Right cardiac atrium (tissue), 5 donors: ENCODE measurements around the gene GALNT1. TPM values are rescaled to one million over a fixed set of nuclear protein-coding genes. Genes with fewer than 3 reads are reported as not detected.

Experiments used
- ATAC-seq, 2 donors: fragments of 200-7000 bp; cut with Tn5 transposase; one replicate each; pipeline versions ENCODE4 v1.8.0 to v1.9.1; 2020; ENCODE audit warnings: moderate library complexity in 2 of 2, mild to moderate bottlenecking in 1 of 2
- DNase-seq, 3 donors: peaks; one replicate each; pipeline ENCODE4 v3.0.0-alpha.2; 2020
- H3K27ac ChIP-seq: one replicate; pipeline ENCODE4 v1.5.1; 2013; ENCODE audit warnings: mild to moderate bottlenecking, low read length, control low read depth, moderate library complexity
- H3K27me3 ChIP-seq: one replicate; pipeline ENCODE4 v1.6.1; 2013; ENCODE audit not compliant: control insufficient read depth, insufficient read depth
- H3K4me1 ChIP-seq: one replicate; pipeline ENCODE4 v1.6.1; 2013; ENCODE audit warnings: low read length; ENCODE audit not compliant: control insufficient read depth, insufficient read depth
- H3K4me3 ChIP-seq: one replicate; pipeline ENCODE4 v1.5.1; 2013; ENCODE audit warnings: low read length, control low read depth
- H3K9me3 ChIP-seq: one replicate; pipeline ENCODE4 v1.6.1; 2013; ENCODE audit warnings: low read length; ENCODE audit not compliant: control insufficient read depth
- WGBS: extraction: QIAGEN DNeasy Blood & Tissue Kit; methylation state at CpG from one replicate; pipeline ENCODE4 v1.1.7; 2013; 5-methylcytosine and 5-hydroxymethylcytosine counted together
- intact Hi-C, 4 donors: fragments of 100-400 bp; cut with DNase I; formaldehyde crosslinking; loops; one replicate each; pipeline versions ENCODE4 v1.11.0 to v1.14.0; 2022 to 2023
- polyA plus RNA-seq: library from polyadenylated mRNA; stranded (reverse); fragments of 200-250 nt; gene quantifications from one replicate; pipeline ENCODE4 v1.2.3, GENCODE V29; 2013
- total RNA-seq, 4 donors: library from RNA; stranded (reverse); fragmentation: NEBNext Ultra II Directional; extraction: Animal tissue kit (Norgen Biotek cat#: 25700); gene quantifications; one replicate each; pipeline ENCODE4 v1.2.1, GENCODE V29; 2021
- donor health status: healthy with polysubstance abuse.
- donor health status: DM: no; HTN: yes; CAD: no.
- donor health status: DM: no; HTN: no; CAD: no.
- donor health status: DM: no; HTN: yes; CAD: no; lungs with severe emphysema.
- donor health status: DM: yes; HTN: yes; CAD: no.

Gene GALNT1
- total and polyA plus RNA-seq, 5 donors, result 17.8 to 60.3 (median 55.6) TPM

DNA sequence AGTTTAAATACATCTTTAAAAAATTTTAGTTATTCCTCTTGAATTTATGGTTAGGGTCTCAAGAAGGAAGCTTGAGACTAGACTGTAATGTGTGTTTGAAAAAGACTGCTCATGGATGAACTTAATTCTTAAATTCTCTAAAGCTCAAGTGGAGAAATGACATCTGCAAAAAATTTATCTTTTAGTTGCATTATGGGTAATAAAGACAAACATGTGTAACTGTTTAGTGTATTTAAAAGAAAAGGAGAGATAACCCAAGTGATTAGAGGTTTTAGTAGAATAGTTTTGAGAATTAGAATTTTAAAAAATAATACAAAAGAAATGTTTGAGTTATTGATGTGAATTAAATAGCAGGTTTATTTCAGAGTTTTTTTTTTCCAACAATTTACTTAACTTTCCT is 36.7 kb downstream of the GALNT1 start:
- H3K4me1 ChIP-seq, result peaks cover 9% of the 10 kb centered on the region
- ATAC-seq (no peak), DNase-seq (no peak)
- intact Hi-C loops, result no loop called here
- H3K27ac ChIP-seq, result no peak overlapping the region
- no peaks in the 10 kb centered on the region for H3K9me3 ChIP-seq
- no peak overlapping the region for H3K4me3 ChIP-seq
- H3K27me3 ChIP-seq, result no peaks in the 10 kb centered on the region

DNA sequence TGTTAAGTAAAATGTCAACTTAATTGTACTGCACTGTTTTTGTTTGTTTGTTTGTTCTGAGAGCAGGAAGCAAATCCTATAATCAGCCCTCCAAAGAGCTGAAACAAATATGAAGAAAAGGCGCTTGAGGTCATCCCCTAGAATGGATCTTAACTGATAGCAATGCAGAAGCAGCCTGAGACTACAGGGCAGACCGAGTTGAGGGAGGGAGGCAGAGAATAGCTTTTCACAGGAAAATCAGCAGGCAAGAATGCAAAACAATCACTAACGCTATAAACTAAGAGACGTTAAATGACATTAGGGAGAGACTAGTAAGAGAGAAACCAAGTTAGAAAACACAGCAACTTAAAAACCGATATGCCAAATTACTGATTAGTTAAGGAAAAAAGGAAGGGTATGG is 37.2 kb downstream of the GALNT1 start:
- peaks cover 9% of the 10 kb centered on the region for H3K4me1 ChIP-seq
- DNase-seq, result no peak
- intact Hi-C loops, result no loop called here
- no peak overlapping the region for H3K4me3 ChIP-seq
- H3K9me3 ChIP-seq, result no peaks in the 10 kb centered on the region
- ATAC-seq, result no peak
- no peak overlapping the region for H3K27ac ChIP-seq
- 43% methylated on average over 5 of the region's 5 CpGs for WGBS
- no peaks in the 10 kb centered on the region for H3K27me3 ChIP-seq

DNA sequence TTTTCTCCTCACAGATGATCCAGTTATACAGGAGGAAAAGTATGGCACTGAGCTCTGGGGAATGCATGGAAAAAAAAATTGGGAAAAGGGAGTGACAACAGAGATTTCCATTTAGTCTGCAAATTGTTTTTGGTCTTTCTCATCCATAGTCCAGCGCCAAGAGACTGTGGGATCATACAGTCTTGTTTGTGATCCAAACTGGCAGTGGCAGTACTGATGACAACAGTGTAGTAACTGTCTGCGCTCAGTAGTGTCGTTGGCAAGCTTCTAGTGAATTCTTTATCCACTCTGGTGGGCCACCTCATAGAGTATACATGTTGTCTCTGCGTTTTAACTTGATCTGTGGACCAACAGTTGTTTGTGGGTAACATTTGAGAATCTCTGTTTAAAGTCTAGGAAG is 37.9 kb downstream of the GALNT1 start:
- 26% methylated on average over 4 of the region's 4 CpGs for WGBS
- peaks cover 9% of the 10 kb centered on the region for H3K4me1 ChIP-seq
- intact Hi-C loops, result no loop called here

DNA sequence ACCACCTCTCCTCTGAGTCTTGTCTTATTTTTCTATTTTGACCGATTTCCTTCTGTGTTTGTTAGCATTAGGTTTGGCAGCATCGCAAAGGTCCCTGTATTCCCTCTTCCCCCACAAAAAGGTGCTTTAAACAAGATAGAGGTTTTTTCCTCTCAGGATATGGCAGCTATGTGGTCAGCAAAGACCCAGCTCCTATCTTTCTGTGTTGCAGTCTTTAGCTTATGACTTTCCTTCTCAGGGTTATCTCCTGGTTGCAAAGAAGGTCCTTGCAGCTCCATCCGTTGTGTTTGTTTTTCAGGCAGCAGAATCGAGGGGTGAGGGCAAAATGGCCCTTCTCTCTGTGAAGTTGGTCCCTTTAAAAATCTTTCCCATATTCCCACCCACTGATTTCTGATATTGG is 38.4 kb downstream of the GALNT1 start:
- 51% methylated on average over 4 of the region's 4 CpGs for WGBS
- Histone ChIP-seq H3K4me1 (peaks cover 9% of the 10 kb centered on the region), H3K9me3 (no peaks in the 10 kb centered on the region), H3K27ac (no peak overlapping the region), H3K27me3 (no peaks in the 10 kb centered on the region), H3K4me3 (no peak overlapping the region)
- intact Hi-C loops, result no loop called here
- no peak for ATAC-seq
- no peak for DNase-seq

More for the DNA sequence above, 37.9 kb downstream of the GALNT1 start:
- ATAC-seq (peak; percentile 87 to 95), DNase-seq (peak; percentile 16 to 54 (median 37))
- H3K27ac ChIP-seq, result no peak overlapping the region
- H3K27me3 ChIP-seq, result no peaks in the 10 kb centered on the region
- no peak overlapping the region for H3K4me3 ChIP-seq
- H3K9me3 ChIP-seq, result no peaks in the 10 kb centered on the region

GRCh38 chr18:35620765-35621164 is 39.2 kb downstream of the GALNT1 start:
- intact Hi-C loops, result no loop called here
- peak; percentile 68 to 73 for ATAC-seq

DNA sequence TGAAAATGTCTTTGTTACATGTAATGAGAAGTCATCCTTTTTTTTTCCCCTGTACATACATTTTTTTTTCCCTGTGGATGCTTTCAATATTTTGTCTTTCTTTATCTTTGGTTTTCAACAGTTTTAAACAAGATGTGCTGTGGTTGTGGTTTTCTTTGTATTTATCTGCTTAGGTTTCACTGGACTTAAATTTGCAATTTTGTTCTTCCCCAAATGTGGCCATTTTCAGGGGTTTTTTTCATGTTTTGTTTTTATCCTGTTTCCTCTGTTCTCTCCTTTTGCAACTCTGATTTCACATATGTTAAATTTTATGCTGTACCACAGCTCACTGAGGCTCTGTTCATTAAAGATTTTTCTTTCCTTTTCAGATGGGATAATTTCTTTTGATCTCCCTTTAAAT is 41.7 kb downstream of the GALNT1 start:
- Histone ChIP-seq H3K27ac (no peak overlapping the region), H3K4me1 (peaks cover 6% of the 10 kb centered on the region), H3K27me3 (no peaks in the 10 kb centered on the region), H3K4me3 (no peak overlapping the region), H3K9me3 (no peaks in the 10 kb centered on the region)
- intact Hi-C loops, result no loop called here
- DNase-seq (no peak), ATAC-seq (no peak)

More at GRCh38 chr18:35620765-35621164, 39.2 kb downstream of the GALNT1 start:
- Histone ChIP-seq H3K4me3 (no peak overlapping the region), H3K9me3 (no peaks in the 10 kb centered on the region), H3K27ac (no peak overlapping the region), H3K4me1 (peaks cover 9% of the 10 kb centered on the region), H3K27me3 (no peaks in the 10 kb centered on the region)
- 34% methylated on average over 3 of the region's 3 CpGs for WGBS
- DNase-seq, result peak in 1 of 3 donors; percentile 14

DNA sequence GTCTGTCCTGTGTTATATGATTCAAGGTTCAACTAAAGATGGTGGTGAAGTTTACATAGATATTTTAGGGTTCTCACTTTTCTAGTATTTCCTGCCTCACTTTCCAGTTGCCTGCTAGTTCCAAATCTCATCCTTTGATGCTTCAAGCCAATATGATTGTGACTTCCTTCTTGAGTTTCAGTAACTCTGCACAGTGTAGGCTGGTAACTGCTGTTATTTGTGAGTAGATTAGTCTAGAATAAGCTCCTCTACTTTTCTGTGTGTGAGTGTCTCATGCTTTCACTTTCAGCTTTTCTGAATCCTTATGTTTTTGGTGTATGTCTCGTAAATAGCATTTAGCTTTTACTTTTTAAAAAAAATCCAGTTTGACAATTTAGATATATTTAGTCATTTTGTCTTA is 42.6 kb downstream of the GALNT1 start:
- 98% methylated on average over 1 of the region's 1 CpG for WGBS
- intact Hi-C loops, result no loop called here
- peaks cover 4% of the 10 kb centered on the region for H3K4me1 ChIP-seq

GRCh38 chr18:35625232-35625631 is 43.7 kb downstream of the GALNT1 start:
- Histone ChIP-seq H3K27me3 (no peaks in the 10 kb centered on the region), H3K9me3 (no peaks in the 10 kb centered on the region), H3K27ac (no peak overlapping the region), H3K4me1 (no peaks in the 10 kb centered on the region), H3K4me3 (no peak overlapping the region)
- ATAC-seq, result no peak
- 94% methylated on average over 2 of the region's 2 CpGs for WGBS
- intact Hi-C loops, result no loop called here
- no peak for DNase-seq

More for the DNA sequence above, 42.6 kb downstream of the GALNT1 start:
- DNase-seq (no peak), ATAC-seq (no peak)
- no peaks in the 10 kb centered on the region for H3K9me3 ChIP-seq
- H3K4me3 ChIP-seq, result no peak overlapping the region
- H3K27ac ChIP-seq, result no peak overlapping the region
- no peaks in the 10 kb centered on the region for H3K27me3 ChIP-seq

GRCh38 chr18:35633761-35634160 is 52.2 kb downstream of the GALNT1 start:
- no peak overlapping the region for H3K27ac ChIP-seq
- intact Hi-C loops, result no loop called here

DNA sequence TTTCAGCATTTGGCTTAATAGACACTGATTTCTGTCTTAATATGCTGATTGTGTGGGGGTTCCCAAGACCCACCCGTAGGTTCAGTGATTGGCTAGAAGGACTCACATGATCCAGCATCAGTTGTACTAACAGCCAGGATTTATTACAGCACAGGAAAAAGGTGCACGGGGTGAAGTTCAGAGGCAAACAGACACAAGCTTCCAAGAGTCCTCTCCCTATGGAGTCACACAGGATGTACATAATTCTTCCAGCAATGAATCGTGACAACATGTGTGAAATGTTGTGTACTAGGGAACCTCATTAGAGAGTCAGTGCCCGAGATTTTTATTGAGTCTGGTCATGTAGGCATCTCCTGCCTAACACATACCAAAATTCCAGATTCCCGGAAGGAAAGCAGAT is 52.8 kb downstream of the GALNT1 start:
- no peaks in the 10 kb centered on the region for H3K27me3 ChIP-seq
- ATAC-seq, result no peak
- no peaks in the 10 kb centered on the region for H3K9me3 ChIP-seq
- no peak overlapping the region for H3K4me3 ChIP-seq
- H3K27ac ChIP-seq, result no peak overlapping the region
- peaks cover 5% of the 10 kb centered on the region for H3K4me1 ChIP-seq
- no peak for DNase-seq
- intact Hi-C loops, result no loop called here
- 74% methylated on average over 5 of the region's 5 CpGs for WGBS

More at GRCh38 chr18:35633761-35634160, 52.2 kb downstream of the GALNT1 start:
- Histone ChIP-seq H3K9me3 (no peaks in the 10 kb centered on the region), H3K27me3 (no peaks in the 10 kb centered on the region), H3K4me1 (peaks cover 5% of the 10 kb centered on the region), H3K4me3 (no peak overlapping the region)
- DNase-seq, result no peak
- no peak for ATAC-seq

DNA sequence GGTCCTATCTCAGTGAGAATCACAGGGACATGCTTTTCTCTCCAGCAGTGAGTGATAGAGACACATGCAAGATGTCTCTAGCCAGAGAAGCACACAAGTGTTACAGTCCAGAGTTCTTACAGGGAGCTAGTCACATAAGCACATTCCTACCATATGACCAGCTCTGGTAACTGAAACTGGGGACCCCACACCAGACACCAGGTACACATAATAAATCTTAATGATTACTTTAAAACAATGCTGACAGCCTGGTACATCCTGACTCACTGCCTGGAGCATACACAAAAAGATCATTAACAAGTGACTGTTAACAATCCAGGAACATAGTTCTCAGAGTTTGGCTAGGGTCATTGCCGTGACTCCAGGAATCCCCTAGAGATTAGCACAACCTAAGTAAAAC is 53.6 kb downstream of the GALNT1 start:
- DNase-seq, result no peak
- ATAC-seq, result no peak
- no peak overlapping the region for H3K27ac ChIP-seq
- intact Hi-C loops, result no loop called here
- peaks cover 5% of the 10 kb centered on the region for H3K4me1 ChIP-seq
- H3K9me3 ChIP-seq, result no peaks in the 10 kb centered on the region
- WGBS, result 42% methylated on average over 1 of the region's 1 CpG
- no peak overlapping the region for H3K4me3 ChIP-seq
- H3K27me3 ChIP-seq, result no peaks in the 10 kb centered on the region

GRCh38 chr18:35637227-35637626 is 55.7 kb downstream of the GALNT1 start:
- ATAC-seq (no peak), DNase-seq (no peak)
- WGBS, result 97% methylated on average over 5 of the region's 5 CpGs
- Histone ChIP-seq H3K27ac (no peak overlapping the region), H3K4me1 (peaks cover 5% of the 10 kb centered on the region), H3K4me3 (no peak overlapping the region), H3K27me3 (no peaks in the 10 kb centered on the region), H3K9me3 (no peaks in the 10 kb centered on the region)
- intact Hi-C loops, result no loop called here
